Astrocyte of the spinal cord (primary cell): ENCODE measurements around the gene ITPR2.
A peak's percentile ranks its signal among the peaks of the same experiment; 100 is the strongest.
"Not testable (repeated sequence)": the region's sequence is repeated elsewhere in the genome, so short reads cannot be mapped to it uniquely, and the experiment has no call there.

Source experiments
- DNase-seq: peaks from one replicate; pipeline ENCODE4 v3.0.0; 2011; ENCODE audit warnings: low read depth, low spot score
- H3K4me3 ChIP-seq: 2 replicates; pipeline ENCODE4 v1.5.1; 2011; ENCODE audit warnings: low read depth, mild to moderate bottlenecking, low read length, moderate library complexity
- CTCF ChIP-seq: IDR thresholded peaks from 2 replicates; pipeline ENCODE4 v1.5.1; 2012; ENCODE audit warnings: low read depth, mild to moderate bottlenecking, low read length, inconsistent platforms
- in situ Hi-C: cut with HindIII; loops from 2 replicates; pipeline ENCODE4 v1.10.0; 2017; ENCODE audit warnings: low sequenced_read_pairs

Gene ITPR2

GRCh38 chr12:26841085-26841484 is 8.1 kb upstream of the ITPR2 start:
- DNase-seq = no peak
- H3K4me3 ChIP-seq = no peak overlapping the region

GRCh38 chr12:26839512-26839911 is 6.5 kb upstream of the ITPR2 start:
- no peak for TF ChIP-seq CTCF
- in situ Hi-C loops = no loop called here
- DNase-seq = no peak
- H3K4me3 ChIP-seq = no peak overlapping the region

More at GRCh38 chr12:26841085-26841484, 8.1 kb upstream of the ITPR2 start:
- in situ Hi-C loops = no loop called here
- no peak for TF ChIP-seq CTCF

GRCh38 chr12:26838888-26839416 is 6.0 kb upstream of the ITPR2 start:
- no peak for DNase-seq
- in situ Hi-C loops = no loop called here
- TF ChIP-seq CTCF = no peak
- no peak overlapping the region for H3K4me3 ChIP-seq

GRCh38 chr12:26836201-26836600 is 3.2 kb upstream of the ITPR2 start:
- DNase-seq = no peak
- no peak overlapping the region for H3K4me3 ChIP-seq
- TF ChIP-seq CTCF = no peak
- in situ Hi-C loops = no loop called here

- in situ Hi-C loops, DNase-seq, H3K4me3 ChIP-seq: not testable (repeated sequence)
Observed at GRCh38 chr12:26834503-26835060, 1.6 kb upstream of the ITPR2 start.

- TF ChIP-seq CTCF = no peak
- in situ Hi-C loops = no loop called here
- H3K4me3 ChIP-seq = peak overlapping the region; percentile 56
- DNase-seq = peak; percentile 27
Observed at GRCh38 chr12:26833743-26834490, 923 bp upstream of the ITPR2 start.

- in situ Hi-C loops = no loop called here
Observed at GRCh38 chr12:26831951-26832821, 808 bp downstream of the ITPR2 start.

More at GRCh38 chr12:26831951-26832821, 808 bp downstream of the ITPR2 start:
- peak; percentile 5 for TF ChIP-seq CTCF
- DNase-seq = peak; percentile 75
- peak overlapping the region; percentile 83 for H3K4me3 ChIP-seq
